Lung (tissue), 12 donors: ENCODE measurements around the gene LRCH1. TPM values are rescaled to one million over a fixed set of nuclear protein-coding genes. Genes with fewer than 3 reads are reported as not detected.
A peak's percentile ranks its signal among the peaks of the same experiment; 100 is the strongest.

ENCODE experiments used
- ATAC-seq: fragments of 200-7000 bp; cut with Tn5 transposase; one replicate; pipeline ENCODE4 v1.9.1; 2020; ENCODE audit warnings: moderate number of reproducible peaks; ENCODE audit not compliant: insufficient read depth, low FRiP score
- DNase-seq, 3 donors: peaks; one replicate each; pipeline ENCODE4 v3.0.0-alpha.2; 2013 to 2017
- H3K27ac ChIP-seq, 2 donors: one replicate each; pipeline ENCODE4 v1.5.1; 2013; ENCODE audit warnings: mild to moderate bottlenecking in 2 of 2, moderate library complexity in 2 of 2, control low read depth in 1 of 2, inconsistent platforms in 1 of 2, low read depth in 1 of 2, low read length in 1 of 2
- H3K27me3 ChIP-seq, 3 donors: one replicate each; pipeline ENCODE4 v1.5.1; 2013; ENCODE audit warnings: low read length in 2 of 3; ENCODE audit not compliant: control insufficient read depth in 3 of 3, insufficient read depth in 3 of 3
- H3K36me3 ChIP-seq, 4 donors: one replicate each; pipeline ENCODE4 v1.5.1; 2013; ENCODE audit warnings: low read length in 4 of 4, mild to moderate bottlenecking in 1 of 4, moderate library complexity in 1 of 4; ENCODE audit not compliant: control insufficient read depth in 4 of 4, insufficient read depth in 4 of 4
- H3K4me1 ChIP-seq, 5 donors: one replicate each; pipeline ENCODE4 v1.5.1; 2013; ENCODE audit warnings: low read length in 5 of 5, mild to moderate bottlenecking in 2 of 5, moderate library complexity in 1 of 5; ENCODE audit not compliant: control insufficient read depth in 5 of 5, insufficient read depth in 5 of 5
- H3K4me3 ChIP-seq: one replicate; pipeline ENCODE4 v1.5.1; 2013; ENCODE audit warnings: mild to moderate bottlenecking, control low read depth, moderate library complexity
- H3K9ac ChIP-seq, 2 donors: one replicate each; pipeline ENCODE4 v1.5.1; 2013; ENCODE audit warnings: low read length in 2 of 2, control low read depth in 1 of 2; ENCODE audit not compliant: insufficient read depth in 1 of 2
- H3K9me3 ChIP-seq, 4 donors: one replicate each; pipeline ENCODE4 v1.5.1; 2013; ENCODE audit warnings: low read length in 3 of 4, mild to moderate bottlenecking in 1 of 4, moderate library complexity in 1 of 4; ENCODE audit not compliant: control insufficient read depth in 4 of 4, insufficient read depth in 3 of 4
- CTCF ChIP-seq: IDR thresholded peaks from 2 replicates; pipeline ENCODE4 v1.5.1; 2012; ENCODE audit warnings: mild to moderate bottlenecking; ENCODE audit errors: control extremely low read depth, extremely low read depth
- WGBS, 2 donors: extraction: QIAGEN DNeasy Blood & Tissue Kit; methylation state at CpG; one replicate each; pipeline ENCODE4 v1.1.7; 2013; 5-methylcytosine and 5-hydroxymethylcytosine counted together
- polyA plus RNA-seq, 2 donors: library from polyadenylated mRNA; stranded (reverse); fragments of 200-250 nt; gene quantifications; one replicate each; pipeline ENCODE4 v1.2.1, GENCODE V29; 2013
- total RNA-seq, 2 donors: library from RNA; depleted of rRNA in 1 of 2; stranded (reverse); fragments of >200 nt in 1 of 2; gene quantifications; one replicate each; pipeline ENCODE4 v1.2.1, GENCODE V29; 2014 to 2021
- donor health status: control.
- donor health status: control.
- donor health status: Bipolar disorder and iron deficiency.
- donor health status: healthy.
- donor health status: DM: yes; HTN: yes; CAD: no.

Gene LRCH1
- total and polyA plus RNA-seq, 4 donors: 3.6 to 35.4 (median 13.2) TPM

DNA sequence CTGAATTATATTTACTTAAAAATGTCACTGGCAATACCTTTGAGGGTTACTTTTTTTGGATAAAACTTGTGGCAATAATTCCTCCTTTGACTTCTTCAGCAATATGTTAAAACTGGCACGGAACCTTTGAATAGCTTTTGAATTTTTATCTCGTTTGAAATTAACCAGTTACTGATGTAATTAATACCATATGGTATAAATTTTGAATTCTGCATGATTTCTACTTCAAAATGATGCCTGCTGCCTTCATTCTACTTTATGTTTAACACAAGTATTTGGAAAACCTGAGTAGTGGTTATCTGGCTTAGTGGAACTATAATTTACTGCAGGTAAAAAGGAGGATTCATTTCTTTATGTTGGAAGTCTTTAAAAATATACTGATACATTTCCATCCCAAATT, 85.3 kb downstream of the LRCH1 start:
- peaks cover 0 to 29% (median 17%) of the 10 kb centered on the region in 5 donors for H3K4me1 ChIP-seq
- WGBS, 2 donors: 74 to 88% methylated on average over 2 of the region's 2 CpGs
- DNase-seq: no peak
- no peak overlapping the region for H3K9ac ChIP-seq
- ATAC-seq: no peak
- no peak overlapping the region for H3K4me3 ChIP-seq
- no peaks in the 10 kb centered on the region for H3K9me3 ChIP-seq
- no peak overlapping the region for H3K27ac ChIP-seq
- peaks cover 0 to 2% (median 0%) of the 10 kb centered on the region in 4 donors for H3K36me3 ChIP-seq
- TF ChIP-seq CTCF: no peak
- no peaks in the 10 kb centered on the region for H3K27me3 ChIP-seq

- H3K27ac ChIP-seq: no peak overlapping the region
- H3K4me3 ChIP-seq: no peak overlapping the region
- DNase-seq (no peak), ATAC-seq (no peak)
- H3K27me3 ChIP-seq: no peaks in the 10 kb centered on the region
- 80 to 82% methylated on average over 5 of the region's 5 CpGs for WGBS, 2 donors
- no peak for TF ChIP-seq CTCF
- no peaks in the 10 kb centered on the region for H3K9me3 ChIP-seq
- H3K4me1 ChIP-seq: peaks cover 6 to 37% (median 18%) of the 10 kb centered on the region in 5 donors
- peak overlapping the region in 1 of 2 donors; percentile 54 for H3K9ac ChIP-seq
- peaks cover 0 to 2% (median 0%) of the 10 kb centered on the region in 4 donors for H3K36me3 ChIP-seq
Measured at GRCh38 chr13:46639033-46639981, 86.3 kb downstream of the LRCH1 start.

DNA sequence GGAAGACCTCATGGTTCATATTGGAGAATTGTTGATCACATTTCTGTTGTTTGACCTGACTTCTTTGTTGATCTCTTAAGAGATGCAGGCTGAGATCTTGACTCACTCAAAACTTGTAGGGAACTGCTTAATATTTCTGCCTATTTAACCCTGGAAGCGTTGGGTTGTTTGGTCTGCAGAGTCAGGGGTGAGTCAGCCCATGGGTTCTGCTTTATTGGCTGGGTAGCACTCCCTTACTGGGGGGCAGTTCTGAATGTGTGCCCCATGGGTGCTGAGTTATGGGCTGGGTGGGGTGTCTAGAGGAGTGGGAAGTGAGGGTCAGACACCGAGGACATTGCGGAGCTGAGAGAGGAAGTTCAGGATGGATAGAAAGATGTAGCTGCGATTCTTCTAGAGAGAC, 87.9 kb downstream of the LRCH1 start:
- Histone ChIP-seq H3K27me3 (no peaks in the 10 kb centered on the region), H3K36me3 (no peaks in the 10 kb centered on the region), H3K9ac (no peak overlapping the region), H3K4me3 (no peak overlapping the region), H3K27ac (no peak overlapping the region), H3K9me3 (no peaks in the 10 kb centered on the region), H3K4me1 (peaks cover 6 to 42% (median 18%) of the 10 kb centered on the region in 5 donors)
- ATAC-seq (peak; percentile 37), DNase-seq (no peak)
- TF ChIP-seq CTCF: no peak
- 56 to 70% methylated on average over 4 of the region's 4 CpGs for WGBS, 2 donors
